ENCODE results near the gene CPNE7. TPM values are rescaled to one million over a fixed set of nuclear protein-coding genes. Genes with fewer than 3 reads are reported as not detected.

Gene CPNE7
- total and polyA plus RNA-seq, 9 of the 15 experiments (the other 6 are each of a cell fraction or from before 2014, with no cell fraction given) = 0.30 to 73.4 (median 32.7) TPM

DNA sequence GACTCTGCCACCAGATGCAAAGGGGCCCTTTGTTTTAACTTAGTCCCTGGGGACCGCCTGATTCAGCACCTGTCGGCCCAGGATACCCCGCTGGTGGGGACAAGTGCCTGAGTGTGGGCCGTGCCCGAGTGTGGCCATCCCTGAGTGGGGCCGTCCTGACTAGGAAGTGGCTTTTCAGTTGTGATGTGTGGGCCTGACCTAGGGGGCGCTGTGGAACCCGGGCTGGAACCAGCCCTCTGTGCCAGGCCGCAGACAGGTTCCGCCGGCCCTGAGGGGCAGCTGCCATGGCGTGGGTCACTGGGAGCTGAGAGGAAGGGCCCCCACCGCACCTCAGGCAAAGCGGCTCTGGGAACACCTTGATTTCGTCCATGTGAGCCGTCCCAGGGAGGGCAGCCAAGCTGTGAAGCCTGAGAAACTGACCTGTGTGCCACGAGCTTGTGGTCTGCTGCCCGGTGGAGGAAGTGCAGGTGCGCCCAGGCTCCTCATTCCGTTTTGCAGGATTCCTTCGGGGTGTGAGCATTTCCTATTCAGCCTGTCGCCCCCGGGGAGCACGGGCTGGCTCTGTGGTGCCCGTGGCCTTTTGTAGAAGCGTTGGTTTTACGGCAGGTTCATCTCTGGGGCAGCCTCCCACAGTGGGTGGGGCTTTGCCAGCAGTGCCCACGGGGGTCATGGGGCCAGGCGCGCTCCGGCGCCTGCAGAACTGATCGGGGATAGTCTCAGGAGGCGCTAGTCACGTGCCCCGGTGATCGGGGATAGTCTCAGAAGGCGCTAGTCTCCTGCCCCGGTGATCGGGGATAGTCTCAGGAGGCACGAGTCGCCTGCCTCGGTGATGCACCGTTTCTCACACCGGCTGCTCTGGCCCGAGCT lies 9.8 kb upstream of the CPNE7 start (continued):
- TF ChIP-seq, protein P1, sequence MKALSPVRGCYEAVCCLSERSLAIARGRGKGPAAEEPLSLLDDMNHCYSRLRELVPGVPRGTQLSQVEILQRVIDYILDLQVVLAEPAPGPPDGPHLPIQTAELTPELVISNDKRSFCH (CRISPR knock-in tag; IDR thresholded peaks at IDR 0.05) = no peak
- TF ChIP-seq, protein P1 (tag; IDR thresholded peaks at IDR 0.05) = no peak
- TF ChIP-seq ZKSCAN8 (CRISPR knock-in tag; IDR thresholded peaks at IDR 0.05) (no peak), ERF (CRISPR knock-in tag; IDR thresholded peaks at IDR 0.05) (no peak), ILK (tag; IDR thresholded peaks at IDR 0.05; ENCODE audit: borderline replicate concordance, low read depth) (no peak), POU5F1 (IDR thresholded peaks at IDR 0.05; ENCODE audit: borderline replicate concordance, low read depth, low read length, partially characterized antibody) (no peak), ZNF316 (IDR thresholded peaks at IDR 0.05) (no peak), CBX1 (IDR thresholded peaks at IDR 0.05; ENCODE audit: low read depth) (no peak), ZFP36 (IDR thresholded peaks at IDR 0.05; ENCODE audit: low read depth, low read length, partially characterized antibody) (no peak), RB1 (IDR thresholded peaks at IDR 0.05; ENCODE audit: low read depth) (peak; percentile 52), CBX5 (IDR thresholded peaks at IDR 0.05; ENCODE audit: borderline replicate concordance, low read depth) (no peak), TOE1 (IDR thresholded peaks at IDR 0.05; ENCODE audit: borderline replicate concordance) (peak; percentile 88), TOE1 (CRISPR knock-in tag; IDR thresholded peaks at IDR 0.05; ENCODE audit: borderline replicate concordance, low read depth) (no peak), NFIC (IDR thresholded peaks at IDR 0.05) (no peak), GABPA (tag; conservative IDR thresholded peaks at IDR 0.05; ENCODE audit: low read depth) (no peak), KDM5B (IDR thresholded peaks at IDR 0.05; ENCODE audit: insufficient replicate concordance, low read depth, low read length) (peak; percentile 70), CSDE1 (IDR thresholded peaks at IDR 0.05) (no peak), STAG1 (CRISPR knock-in tag; IDR thresholded peaks at IDR 0.05; ENCODE audit: borderline replicate concordance) (no peak), JUN (IDR thresholded peaks at IDR 0.05; ENCODE audit: borderline replicate concordance, low read depth, low read length) (no peak), JUN (CRISPR knock-in tag; IDR thresholded peaks at IDR 0.05; ENCODE audit: borderline replicate concordance) (no peak), FOXM1 (IDR thresholded peaks at IDR 0.05; ENCODE audit: low read depth) (no peak), FOXM1 (CRISPR knock-in tag; IDR thresholded peaks at IDR 0.05; ENCODE audit: low read depth) (no peak), ARNT (IDR thresholded peaks at IDR 0.05) (no peak)
- TF ChIP-seq, protein P2, sequence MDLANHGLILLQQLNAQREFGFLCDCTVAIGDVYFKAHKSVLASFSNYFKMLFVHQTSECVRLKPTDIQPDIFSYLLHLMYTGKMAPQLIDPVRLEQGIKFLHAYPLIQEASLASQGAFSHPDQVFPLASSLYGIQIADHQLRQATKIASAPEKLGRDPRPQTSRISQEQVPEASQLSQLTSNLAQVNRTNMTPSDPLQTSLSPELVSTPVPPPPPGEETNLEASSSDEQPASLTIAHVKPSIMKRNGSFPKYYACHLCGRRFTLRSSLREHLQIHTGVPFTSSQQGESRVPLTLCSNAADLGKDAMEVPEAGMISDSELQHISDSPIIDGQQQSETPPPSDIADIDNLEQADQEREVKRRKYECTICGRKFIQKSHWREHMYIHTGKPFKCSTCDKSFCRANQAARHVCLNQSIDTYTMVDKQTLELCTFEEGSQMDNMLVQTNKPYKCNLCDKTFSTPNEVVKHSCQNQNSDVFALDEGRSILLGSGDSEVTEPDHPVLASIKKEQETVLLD (IDR thresholded peaks at IDR 0.05) = no peak; the same call in 1 of the 2 replicates
- TF ChIP-seq, protein P3, sequence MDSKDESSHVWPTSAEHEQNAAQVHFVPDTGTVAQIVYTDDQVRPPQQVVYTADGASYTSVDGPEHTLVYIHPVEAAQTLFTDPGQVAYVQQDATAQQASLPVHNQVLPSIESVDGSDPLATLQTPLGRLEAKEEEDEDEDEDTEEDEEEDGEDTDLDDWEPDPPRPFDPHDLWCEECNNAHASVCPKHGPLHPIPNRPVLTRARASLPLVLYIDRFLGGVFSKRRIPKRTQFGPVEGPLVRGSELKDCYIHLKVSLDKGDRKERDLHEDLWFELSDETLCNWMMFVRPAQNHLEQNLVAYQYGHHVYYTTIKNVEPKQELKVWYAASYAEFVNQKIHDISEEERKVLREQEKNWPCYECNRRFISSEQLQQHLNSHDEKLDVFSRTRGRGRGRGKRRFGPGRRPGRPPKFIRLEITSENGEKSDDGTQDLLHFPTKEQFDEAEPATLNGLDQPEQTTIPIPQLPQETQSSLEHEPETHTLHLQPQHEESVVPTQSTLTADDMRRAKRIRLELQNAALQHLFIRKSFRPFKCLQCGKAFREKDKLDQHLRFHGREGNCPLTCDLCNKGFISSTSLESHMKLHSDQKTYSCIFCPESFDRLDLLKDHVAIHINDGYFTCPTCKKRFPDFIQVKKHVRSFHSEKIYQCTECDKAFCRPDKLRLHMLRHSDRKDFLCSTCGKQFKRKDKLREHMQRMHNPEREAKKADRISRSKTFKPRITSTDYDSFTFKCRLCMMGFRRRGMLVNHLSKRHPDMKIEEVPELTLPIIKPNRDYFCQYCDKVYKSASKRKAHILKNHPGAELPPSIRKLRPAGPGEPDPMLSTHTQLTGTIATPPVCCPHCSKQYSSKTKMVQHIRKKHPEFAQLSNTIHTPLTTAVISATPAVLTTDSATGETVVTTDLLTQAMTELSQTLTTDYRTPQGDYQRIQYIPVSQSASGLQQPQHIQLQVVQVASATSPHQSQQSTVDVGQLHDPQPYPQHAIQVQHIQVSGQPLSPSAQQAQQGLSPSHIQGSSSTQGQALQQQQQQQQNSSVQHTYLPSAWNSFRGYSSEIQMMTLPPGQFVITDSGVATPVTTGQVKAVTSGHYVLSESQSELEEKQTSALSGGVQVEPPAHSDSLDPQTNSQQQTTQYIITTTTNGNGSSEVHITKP (IDR thresholded peaks at IDR 0.05; ENCODE audit: partially characterized antibody) = no peak

Data from K562 (cell line).